Smooth muscle cell (in vitro differentiated cells): Measurements from ENCODE around the gene ORM2. TPM values are rescaled to one million over a fixed set of nuclear protein-coding genes. Genes with fewer than 3 reads are reported as not detected.
"Not testable (repeated sequence)": the region's sequence is repeated elsewhere in the genome, so short reads cannot be mapped to it uniquely, and the experiment has no call there.

Experiments
- DNase-seq: peaks from one replicate; lab custom pipeline; 2025; ENCODE audit not compliant: unreplicated experiment; lab: John Stamatoyannopoulos, UW
- H2AFZ ChIP-seq: fragments of 200-600 bp; sonication (generic); 2 replicates; pipeline ENCODE4 v1.6.0; 2016; ENCODE audit warnings: antibody characterized with exemption, low read depth, mild to moderate bottlenecking
- H3F3A ChIP-seq: fragments of 200-600 bp; sonication (generic); 2 replicates; pipeline ENCODE4 v1.6.0; 2017; ENCODE audit warnings: antibody characterized with exemption, low read depth
- H3K27ac ChIP-seq: fragments of 200-600 bp; sonication (generic); 2 replicates; pipeline ENCODE4 v1.5.1; 2016; ENCODE audit warnings: low read depth, mild to moderate bottlenecking
- H3K27me3 ChIP-seq: fragments of 200-600 bp; sonication (generic); 2 replicates; pipeline ENCODE4 v1.6.1; 2016; ENCODE audit warnings: low read depth, mild to moderate bottlenecking
- H3K36me3 ChIP-seq: fragments of 200-600 bp; sonication (generic); 2 replicates; pipeline ENCODE4 v1.5.1; 2016; ENCODE audit warnings: low read depth
- H3K4me1 ChIP-seq: fragments of 200-600 bp; sonication (generic); 2 replicates; pipeline ENCODE4 v1.5.1; 2016; ENCODE audit warnings: low read depth
- H3K4me2 ChIP-seq: fragments of 200-600 bp; sonication (generic); 2 replicates; pipeline ENCODE4 v1.6.0; 2016; ENCODE audit warnings: mild to moderate bottlenecking
- H3K4me3 ChIP-seq: fragments of 200-600 bp; sonication (generic); 2 replicates; pipeline ENCODE4 v1.5.1; 2016; ENCODE audit warnings: mild to moderate bottlenecking
- H3K79me2 ChIP-seq: fragments of 200-600 bp; sonication (generic); 2 replicates; pipeline ENCODE4 v1.6.0; 2016; ENCODE audit warnings: low read depth, mild to moderate bottlenecking
- H3K9ac ChIP-seq: fragments of 200-600 bp; sonication (generic); 2 replicates; pipeline ENCODE4 v1.6.0; 2016; ENCODE audit warnings: low read depth
- H3K9me3 ChIP-seq: fragments of 200-600 bp; sonication (generic); replicated peaks from 2 replicates; pipeline ENCODE4 v1.5.1; 2016; ENCODE audit warnings: low read depth
- H4K20me1 ChIP-seq: fragments of 200-600 bp; sonication (generic); 2 replicates; pipeline ENCODE4 v1.6.0; 2016; ENCODE audit warnings: low read depth
- WGBS: methylation state at CpG from one replicate; pipeline ENCODE4 v1.1.7; 2016; ENCODE audit warnings: low lambda C conversion rate; 5-methylcytosine and 5-hydroxymethylcytosine counted together
- polyA plus RNA-seq: library from polyadenylated mRNA; unstranded; fragments of >200 nt; fragmentation: Nextera tagmentation; extraction: Ambion mirVana; gene quantifications from 2 replicates; pipeline ENCODE4 v1.2.1, GENCODE V29; 2016
- total RNA-seq: library from RNA; depleted of rRNA; stranded (reverse); fragments of >200 nt; gene quantifications from 2 replicates; pipeline ENCODE4 v1.2.3, GENCODE V29; 2014
- TF ChIP-seq, protein P1 (sequence below): fragments of 200-600 bp; sonication (generic); IDR thresholded peaks from 2 replicates; pipeline ENCODE4 v1.5.1; 2017; ENCODE audit warnings: borderline replicate concordance, mild to moderate bottlenecking, antibody characterized with exemption; ENCODE audit not compliant: insufficient read depth, poor library complexity, severe bottlenecking

Gene ORM2
- total and polyA plus RNA-seq, 2 experiments from 2014 or later: not detected

DNA sequence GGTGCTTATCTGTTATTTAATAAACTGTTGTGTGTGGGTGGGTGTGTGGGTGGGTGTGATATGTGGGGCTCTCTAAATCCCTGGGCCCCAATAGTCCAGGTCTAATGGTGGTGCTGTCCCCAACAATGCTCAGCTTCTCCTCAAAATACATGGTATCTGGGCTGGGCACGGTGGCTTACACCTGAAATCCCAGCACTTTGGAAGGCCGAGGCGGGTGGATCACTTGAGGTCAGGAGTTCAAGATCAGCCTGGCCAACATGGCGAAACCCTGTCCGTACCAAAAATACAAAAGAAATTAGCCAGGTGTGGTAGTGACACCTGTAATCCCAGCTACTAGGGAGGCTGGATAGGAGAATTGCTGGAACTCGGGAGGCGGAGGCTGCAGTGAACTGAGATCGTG lies 11.3 kb upstream of the ORM2 start:
- H3F3A ChIP-seq: no peaks in the 10 kb centered on the region
- TF ChIP-seq, protein P1, sequence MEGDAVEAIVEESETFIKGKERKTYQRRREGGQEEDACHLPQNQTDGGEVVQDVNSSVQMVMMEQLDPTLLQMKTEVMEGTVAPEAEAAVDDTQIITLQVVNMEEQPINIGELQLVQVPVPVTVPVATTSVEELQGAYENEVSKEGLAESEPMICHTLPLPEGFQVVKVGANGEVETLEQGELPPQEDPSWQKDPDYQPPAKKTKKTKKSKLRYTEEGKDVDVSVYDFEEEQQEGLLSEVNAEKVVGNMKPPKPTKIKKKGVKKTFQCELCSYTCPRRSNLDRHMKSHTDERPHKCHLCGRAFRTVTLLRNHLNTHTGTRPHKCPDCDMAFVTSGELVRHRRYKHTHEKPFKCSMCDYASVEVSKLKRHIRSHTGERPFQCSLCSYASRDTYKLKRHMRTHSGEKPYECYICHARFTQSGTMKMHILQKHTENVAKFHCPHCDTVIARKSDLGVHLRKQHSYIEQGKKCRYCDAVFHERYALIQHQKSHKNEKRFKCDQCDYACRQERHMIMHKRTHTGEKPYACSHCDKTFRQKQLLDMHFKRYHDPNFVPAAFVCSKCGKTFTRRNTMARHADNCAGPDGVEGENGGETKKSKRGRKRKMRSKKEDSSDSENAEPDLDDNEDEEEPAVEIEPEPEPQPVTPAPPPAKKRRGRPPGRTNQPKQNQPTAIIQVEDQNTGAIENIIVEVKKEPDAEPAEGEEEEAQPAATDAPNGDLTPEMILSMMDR: no peak
- no peak overlapping the region for H3K4me3 ChIP-seq
- peak overlapping the region; percentile 47 for H3K27ac ChIP-seq
- no peaks in the 10 kb centered on the region for H3K9me3 ChIP-seq
- H3K4me1 ChIP-seq: no peaks in the 10 kb centered on the region
- no peak overlapping the region for H3K4me2 ChIP-seq
- no peaks in the 10 kb centered on the region for H3K79me2 ChIP-seq
- no peaks in the 10 kb centered on the region for H4K20me1 ChIP-seq
- no peaks in the 10 kb centered on the region for H3K27me3 ChIP-seq
- no peak for DNase-seq
- H3K9ac ChIP-seq: no peak overlapping the region
- H3K36me3 ChIP-seq: no peaks in the 10 kb centered on the region
- no peak overlapping the region for H2AFZ ChIP-seq
- 95% methylated on average over 8 of the region's 8 CpGs for WGBS

DNA sequence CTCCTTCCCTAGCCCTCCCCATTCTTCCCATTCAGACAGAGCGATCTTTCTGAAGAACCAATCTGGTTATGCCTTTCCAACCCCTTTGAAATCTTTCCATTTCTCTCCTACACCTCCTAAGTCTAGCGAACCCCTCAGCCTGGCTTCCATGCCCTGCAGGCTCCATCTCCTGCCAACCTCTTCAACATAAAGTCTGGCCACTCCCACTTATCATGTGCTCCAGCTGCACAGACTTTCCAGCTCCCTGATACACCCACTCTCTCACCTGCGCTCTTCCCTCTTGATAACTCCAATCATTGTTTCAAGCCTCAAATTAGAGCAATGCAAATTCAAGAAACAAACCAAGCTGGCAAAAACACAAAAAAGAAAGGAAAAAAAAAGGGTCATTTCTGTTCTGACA lies 10.5 kb upstream of the ORM2 start:
- Histone ChIP-seq H2AFZ (no peak overlapping the region), H3K9me3 (no peaks in the 10 kb centered on the region), H3K4me1 (no peaks in the 10 kb centered on the region), H3K9ac (no peak overlapping the region), H3K79me2 (no peaks in the 10 kb centered on the region), H3K27ac (no peak overlapping the region), H3K4me3 (no peak overlapping the region), H3K4me2 (no peak overlapping the region), H3K36me3 (no peaks in the 10 kb centered on the region), H4K20me1 (no peaks in the 10 kb centered on the region), H3F3A (no peaks in the 10 kb centered on the region), H3K27me3 (no peaks in the 10 kb centered on the region)
- 93% methylated on average over 3 of the region's 3 CpGs for WGBS
- DNase-seq: no peak
- TF ChIP-seq, protein P1: no peak

DNA sequence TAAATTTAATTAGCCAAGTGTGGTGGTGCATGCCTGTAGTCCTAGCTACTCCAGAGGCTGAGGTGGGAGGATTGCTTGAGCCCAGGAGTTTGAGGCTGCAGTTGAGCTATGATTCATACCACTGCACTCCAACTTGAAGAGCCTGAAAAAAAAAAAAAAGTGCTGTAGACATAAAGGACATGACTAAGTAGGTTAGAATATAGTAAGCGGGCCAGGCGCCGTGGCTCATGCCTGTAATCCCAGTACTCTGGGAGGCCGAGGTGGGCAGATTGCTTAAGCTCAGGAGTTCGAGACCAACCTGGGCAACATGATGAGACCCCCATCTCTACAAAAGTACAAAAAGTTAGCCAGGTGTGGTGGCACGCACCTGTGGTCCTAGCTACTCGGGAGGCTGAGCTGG lies 9.0 kb upstream of the ORM2 start:
- 62% methylated on average over 7 of the region's 7 CpGs for WGBS
- H3K9ac ChIP-seq, H4K20me1 ChIP-seq, H3K9me3 ChIP-seq, H3K27ac ChIP-seq, H2AFZ ChIP-seq, H3K4me3 ChIP-seq, H3K79me2 ChIP-seq, H3K27me3 ChIP-seq, H3F3A ChIP-seq, H3K4me1 ChIP-seq, DNase-seq, H3K36me3 ChIP-seq, H3K4me2 ChIP-seq: not testable (repeated sequence)

DNA sequence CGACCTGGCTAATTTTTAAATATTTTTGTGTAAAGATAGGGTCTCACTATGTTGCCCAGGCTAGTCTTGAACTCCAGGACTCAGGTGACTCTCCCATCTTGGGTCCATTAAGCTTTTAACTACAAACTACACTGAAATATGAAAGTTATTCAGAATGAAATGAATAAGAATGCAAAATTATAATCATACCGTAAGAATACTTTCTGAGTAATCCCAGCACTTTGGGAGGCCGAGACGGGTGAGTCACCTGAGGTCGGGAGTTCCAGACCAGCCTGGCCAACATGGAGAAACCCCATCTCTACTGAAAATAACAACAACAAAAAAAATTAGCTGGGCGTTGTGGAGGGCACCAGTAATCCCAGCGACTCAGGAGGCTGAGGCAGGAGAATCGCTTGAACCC lies 7.9 kb upstream of the ORM2 start:
- no peaks in the 10 kb centered on the region for H3K27me3 ChIP-seq
- H3K27ac ChIP-seq: no peak overlapping the region
- H4K20me1 ChIP-seq: no peaks in the 10 kb centered on the region
- H3K4me3 ChIP-seq: no peak overlapping the region
- no peak overlapping the region for H3K4me2 ChIP-seq
- no peaks in the 10 kb centered on the region for H3K9me3 ChIP-seq
- 75% methylated on average over 8 of the region's 8 CpGs for WGBS
- no peak for DNase-seq
- H3F3A ChIP-seq: no peaks in the 10 kb centered on the region
- no peaks in the 10 kb centered on the region for H3K4me1 ChIP-seq
- no peaks in the 10 kb centered on the region for H3K36me3 ChIP-seq
- no peak overlapping the region for H3K9ac ChIP-seq
- TF ChIP-seq, protein P1: no peak
- H2AFZ ChIP-seq: no peak overlapping the region
- no peaks in the 10 kb centered on the region for H3K79me2 ChIP-seq

DNA sequence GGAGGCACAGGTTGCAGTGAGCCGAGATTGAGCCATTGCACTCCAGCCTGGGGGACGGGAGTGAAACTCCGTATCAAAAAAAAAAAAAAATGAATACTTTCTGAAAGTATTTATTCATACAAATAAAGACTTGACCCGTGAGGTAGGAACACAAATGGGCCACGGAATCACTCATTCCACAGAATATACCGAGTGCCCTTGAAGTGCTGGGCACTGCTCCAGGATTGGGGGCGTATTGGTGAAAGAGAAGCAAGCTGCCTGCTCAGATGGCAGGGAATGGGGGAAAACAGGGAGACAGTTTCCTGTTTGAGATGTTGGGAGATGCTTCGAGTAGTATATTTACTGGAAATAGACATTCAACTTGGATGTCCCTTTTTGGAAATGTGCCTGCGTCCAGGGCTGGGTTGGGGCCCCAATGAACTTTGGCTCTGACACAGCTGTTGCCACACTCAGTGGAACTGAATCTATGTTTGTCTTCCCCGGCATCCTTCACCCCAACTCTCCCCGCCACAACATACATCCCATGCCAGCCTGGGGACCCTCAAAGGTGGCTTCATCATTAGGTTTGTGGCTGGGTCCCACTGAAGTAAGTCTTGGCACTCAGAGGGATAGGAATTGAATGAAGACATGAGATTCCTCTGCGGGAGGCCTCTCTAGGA lies 7.4 kb upstream of the ORM2 start:
- H3K4me1 ChIP-seq, H3K9ac ChIP-seq, H3K4me2 ChIP-seq, H3K9me3 ChIP-seq, H3K27ac ChIP-seq, H3K27me3 ChIP-seq, H3K79me2 ChIP-seq, H4K20me1 ChIP-seq, H2AFZ ChIP-seq, H3K36me3 ChIP-seq, H3F3A ChIP-seq, DNase-seq, H3K4me3 ChIP-seq: not testable (repeated sequence)
- WGBS: 89% methylated on average over 10 of the region's 12 CpGs

DNA sequence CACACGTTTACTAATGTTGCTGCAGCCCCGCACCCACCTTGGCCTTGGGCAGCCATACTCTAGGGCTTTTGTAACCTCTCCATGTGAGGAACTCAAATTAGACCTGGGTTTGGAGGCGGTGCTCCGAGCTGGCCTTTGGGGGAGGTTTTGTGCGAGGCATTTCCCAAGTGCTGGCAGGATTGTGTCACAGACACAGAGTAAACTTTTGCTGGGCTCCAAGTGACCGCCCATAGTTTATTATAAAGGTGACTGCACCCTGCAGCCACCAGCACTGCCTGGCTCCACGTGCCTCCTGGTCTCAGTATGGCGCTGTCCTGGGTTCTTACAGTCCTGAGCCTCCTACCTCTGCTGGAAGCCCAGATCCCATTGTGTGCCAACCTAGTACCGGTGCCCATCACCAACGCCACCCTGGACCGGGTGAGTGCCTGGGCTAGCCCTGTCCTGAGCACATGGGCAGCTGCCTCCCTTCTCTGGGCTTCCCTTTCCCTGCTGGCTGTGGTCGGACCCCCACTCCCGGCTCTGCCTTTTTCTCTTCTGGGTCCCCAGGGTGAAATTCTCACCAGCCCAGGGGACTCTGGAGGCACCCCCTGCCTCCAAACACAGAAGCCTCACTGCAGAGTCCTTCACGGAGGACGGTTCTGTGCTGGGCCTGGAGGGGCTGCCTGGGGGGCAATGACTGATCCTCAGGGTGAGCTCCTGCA lies 6.7 kb upstream of the ORM2 start, which contains the start of gene ORM1:
TSS of gene ORM1 (plus strand) at position 268 of the 701 bp plus-strand sequence. CDS start at position 304, 36 bp downstream.
- H3F3A ChIP-seq, H3K4me1 ChIP-seq, H4K20me1 ChIP-seq, H3K4me3 ChIP-seq, H3K27ac ChIP-seq, H3K27me3 ChIP-seq, H3K79me2 ChIP-seq, H2AFZ ChIP-seq, DNase-seq, H3K4me2 ChIP-seq, H3K36me3 ChIP-seq, H3K9ac ChIP-seq, H3K9me3 ChIP-seq: not testable (repeated sequence)
- WGBS: 81% methylated on average over 9 of the region's 15 CpGs
